Spleen (tissue), 11 donors: ENCODE measurements around the gene FAM20A. TPM values are rescaled to one million over a fixed set of nuclear protein-coding genes. Genes with fewer than 3 reads are reported as not detected.
A peak's percentile ranks its signal among the peaks of the same experiment; 100 is the strongest.

Experiments used
- DNase-seq: peaks from one replicate; pipeline ENCODE4 v3.0.0-alpha.2; 2020
- H3K27ac ChIP-seq, 8 donors: fragments of 200-600 bp; sonication (generic) in 7 of 8; 1 replicate in 4 of 8; 2 replicates in 4 of 8; pipeline versions ENCODE4 v1.5.0 to v1.8.0; 2016 to 2021; ENCODE audit warnings: inconsistent platforms in 4 of 8, mild to moderate bottlenecking in 4 of 8, moderate library complexity in 1 of 8
- H3K27me3 ChIP-seq, 7 donors: fragments of 200-600 bp; sonication (generic) in 6 of 7; replicated peaks in 1 of 7; 1 replicate in 4 of 7; 2 replicates in 3 of 7; pipeline versions ENCODE4 v1.5.0 to v1.8.0; 2016 to 2021; ENCODE audit warnings: inconsistent platforms in 3 of 7, mild to moderate bottlenecking in 1 of 7
- H3K36me3 ChIP-seq, 6 donors: fragments of 200-600 bp; sonication (generic) in 5 of 6; 1 replicate in 4 of 6; 2 replicates in 2 of 6; pipeline versions ENCODE4 v1.5.0 to v1.8.0; 2016 to 2021; ENCODE audit warnings: inconsistent platforms in 2 of 6
- H3K4me1 ChIP-seq, 6 donors: fragments of 200-600 bp; sonication (generic) in 5 of 6; 1 replicate in 3 of 6; 2 replicates in 3 of 6; pipeline versions ENCODE4 v1.5.0 to v1.8.0; 2016 to 2021; ENCODE audit warnings: inconsistent platforms in 3 of 6
- H3K4me3 ChIP-seq, 8 donors: fragments of 200-600 bp; sonication (generic) in 7 of 8; 1 replicate in 4 of 8; 2 replicates in 4 of 8; pipeline versions ENCODE4 v1.5.0 to v1.8.0; 2016 to 2021; ENCODE audit warnings: inconsistent platforms in 4 of 8, mild to moderate bottlenecking in 4 of 8, moderate library complexity in 2 of 8
- H3K9me3 ChIP-seq, 8 donors: fragments of 200-600 bp; sonication (generic) in 7 of 8; 1 replicate in 4 of 8; 2 replicates in 4 of 8; pipeline versions ENCODE4 v1.5.0 to v1.8.0; 2016 to 2021; ENCODE audit warnings: inconsistent platforms in 4 of 8
- POLR2A ChIP-seq, 3 donors: fragments of 450-650 bp; IDR thresholded peaks; one replicate each; pipeline ENCODE4 v1.5.1; 2017; ENCODE audit warnings: antibody characterized with exemption in 3 of 3, mild to moderate bottlenecking in 1 of 3
- POLR2AphosphoS5 ChIP-seq, 3 donors: sonication (generic); formaldehyde crosslinking; IDR thresholded peaks; one replicate each; pipeline ENCODE4 v1.5.1; 2017; ENCODE audit warnings: antibody characterized with exemption in 3 of 3
- WGBS, 5 donors: extraction: QIAGEN DNeasy Blood & Tissue Kit in 3 of 5; methylation state at CpG; one replicate each; pipeline versions ENCODE4 v1.1.5 to v1.1.7; 2013 to 2018; 5-methylcytosine and 5-hydroxymethylcytosine counted together
- intact Hi-C: fragments of 100-400 bp; cut with DNase I; formaldehyde crosslinking; loops from one replicate; pipeline ENCODE4 v1.15.0; 2023; ENCODE audit warnings: low total_unique reads
- polyA plus RNA-seq, 3 donors: library from polyadenylated mRNA; stranded (reverse); fragments of 200-250 nt; gene quantifications; one replicate each; pipeline ENCODE4 v1.2.1, GENCODE V29; 2013
- total RNA-seq, 7 donors: library from RNA; depleted of rRNA in 3 of 7; stranded (reverse); fragments of >200 nt in 3 of 7; fragmentation: NEBNext Ultra II Directional in 4 of 7; extraction: Animal tissue kit (Norgen Biotek cat#: 25700) in 4 of 7; gene quantifications; one replicate each; pipeline versions ENCODE4 v1.1.0 to v1.2.1, GENCODE V29; 2016 to 2021
- TF ChIP-seq, protein P1 (sequence below), 11 experiments: fragments of 200-600 bp in 7 of 11; fragments of 450-650 bp in 4 of 11; sonication (generic) in 4 of 11; IDR thresholded peaks in 8 of 11; conservative IDR thresholded peaks in 3 of 11; 1 replicate in 7 of 11; 2 replicates in 4 of 11; pipeline versions ENCODE4 v1.4.0 to v1.8.0; 2016 to 2021; ENCODE audit warnings: antibody characterized with exemption in 11 of 11, inconsistent platforms in 4 of 11, mild to moderate bottlenecking in 1 of 11
- donor health status: healthy with polysubstance abuse.
- donor health status: DM: no; HTN: no; CAD: no; lungs with moderate emphysema.
- donor health status: DM: no; HTN: no; CAD: no.
- donor health status: Bipolar disorder and iron deficiency.
- donor health status: healthy.
- donor health status: DM: no; HTN: no; CAD: no.
- donor health status: DM: yes; HTN: yes; CAD: no.

Gene FAM20A
- total and polyA plus RNA-seq, 10 donors = 5.0 to 58.0 (median 26.1) TPM

DNA sequence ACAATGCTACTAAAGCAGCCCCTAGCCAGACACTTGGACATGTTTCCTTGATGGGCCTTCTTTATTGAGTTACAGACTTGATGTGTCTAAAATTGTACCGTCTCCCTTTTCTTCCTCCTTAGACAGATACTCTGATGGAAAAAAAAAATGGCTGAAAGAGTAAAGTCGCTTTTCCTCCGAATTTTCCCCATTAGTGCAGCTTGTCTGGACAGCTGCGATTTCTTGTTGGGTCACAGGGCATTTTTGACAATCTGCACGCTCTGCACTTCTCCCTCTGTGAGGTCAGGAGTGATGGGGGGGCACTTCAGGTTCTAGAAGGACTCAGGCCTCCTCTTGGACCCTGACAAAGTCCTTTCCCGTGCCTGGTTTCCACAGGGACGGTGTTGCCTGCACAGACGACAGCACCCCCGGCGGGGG, 89.9 kb downstream of the FAM20A start:
- H3K4me3 ChIP-seq = peak overlapping the region; percentile 72 to 92 (median 87)
- intact Hi-C loops = no loop called here
- TF ChIP-seq, protein P1, sequence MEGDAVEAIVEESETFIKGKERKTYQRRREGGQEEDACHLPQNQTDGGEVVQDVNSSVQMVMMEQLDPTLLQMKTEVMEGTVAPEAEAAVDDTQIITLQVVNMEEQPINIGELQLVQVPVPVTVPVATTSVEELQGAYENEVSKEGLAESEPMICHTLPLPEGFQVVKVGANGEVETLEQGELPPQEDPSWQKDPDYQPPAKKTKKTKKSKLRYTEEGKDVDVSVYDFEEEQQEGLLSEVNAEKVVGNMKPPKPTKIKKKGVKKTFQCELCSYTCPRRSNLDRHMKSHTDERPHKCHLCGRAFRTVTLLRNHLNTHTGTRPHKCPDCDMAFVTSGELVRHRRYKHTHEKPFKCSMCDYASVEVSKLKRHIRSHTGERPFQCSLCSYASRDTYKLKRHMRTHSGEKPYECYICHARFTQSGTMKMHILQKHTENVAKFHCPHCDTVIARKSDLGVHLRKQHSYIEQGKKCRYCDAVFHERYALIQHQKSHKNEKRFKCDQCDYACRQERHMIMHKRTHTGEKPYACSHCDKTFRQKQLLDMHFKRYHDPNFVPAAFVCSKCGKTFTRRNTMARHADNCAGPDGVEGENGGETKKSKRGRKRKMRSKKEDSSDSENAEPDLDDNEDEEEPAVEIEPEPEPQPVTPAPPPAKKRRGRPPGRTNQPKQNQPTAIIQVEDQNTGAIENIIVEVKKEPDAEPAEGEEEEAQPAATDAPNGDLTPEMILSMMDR (IDR thresholded peaks at IDR 0.05 in 8 of 11, conservative IDR thresholded peaks at IDR 0.05 in 3 of 11) = peak in 1 of 11 experiments; percentile 12
- TF ChIP-seq POLR2A (IDR thresholded peaks at IDR 0.05) (no peak), POLR2AphosphoS5 (IDR thresholded peaks at IDR 0.05) (no peak)
- no peaks in the 10 kb centered on the region for H3K9me3 ChIP-seq
- WGBS, 5 donors = 12 to 22% (median 14%) methylated on average over 7 to 10 of the region's 10 CpGs
- no peaks in the 10 kb centered on the region for H3K27me3 ChIP-seq
- H3K27ac ChIP-seq = peak overlapping the region; percentile 97 to 100 (median 98)
- no peak for DNase-seq
- peaks cover 0 to 16% (median 11%) of the 10 kb centered on the region in 6 donors for H3K36me3 ChIP-seq
- H3K4me1 ChIP-seq = peaks cover 31 to 69% (median 53%) of the 10 kb centered on the region in 6 donors

DNA sequence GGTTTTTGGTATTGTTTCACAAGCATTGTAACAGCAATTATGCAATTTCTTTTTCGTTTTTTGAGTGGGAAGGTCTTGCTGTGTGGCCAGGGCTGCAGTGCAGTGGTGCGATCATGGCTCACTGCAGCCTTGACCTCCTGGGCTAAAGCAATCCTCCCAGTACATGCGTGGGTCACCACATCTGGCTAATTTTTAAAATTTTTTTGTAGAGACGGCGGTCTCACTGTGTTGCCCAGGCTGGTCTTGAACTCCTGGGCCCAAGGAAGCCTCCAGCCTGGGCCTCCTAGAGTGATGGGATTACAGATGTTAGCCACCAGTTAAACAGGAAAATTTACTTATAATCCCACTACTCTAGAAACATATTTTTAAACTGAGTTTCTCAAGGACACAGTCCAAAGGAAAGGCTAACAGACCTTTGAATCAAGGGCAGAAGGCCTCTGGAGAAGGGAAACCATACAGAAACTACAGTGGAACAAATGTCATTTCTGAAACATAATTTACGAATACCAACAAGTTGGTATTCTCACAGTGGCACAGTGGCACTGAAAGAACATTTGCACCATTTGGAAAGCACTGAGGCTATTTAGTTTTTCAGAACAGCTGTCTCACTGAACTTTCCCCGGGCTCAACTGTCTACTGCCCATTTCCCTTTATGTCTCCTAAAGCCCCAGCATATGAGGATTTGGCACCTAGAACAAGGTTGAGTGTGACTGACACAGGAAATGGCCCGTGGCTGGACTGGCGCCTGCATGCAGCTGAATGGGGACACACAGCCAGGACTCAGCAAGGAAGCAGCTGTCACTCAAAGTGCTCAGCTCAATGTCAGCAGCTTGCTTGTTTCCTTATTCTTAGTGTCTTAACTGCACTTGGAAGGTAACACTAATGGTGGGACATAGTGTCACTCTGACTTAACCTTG, 91.8 kb downstream of the FAM20A start:
- Histone ChIP-seq H3K4me1 (peaks cover 19 to 59% (median 39%) of the 10 kb centered on the region in 6 donors), H3K27me3 (no peaks in the 10 kb centered on the region), H3K27ac (peak overlapping the region; percentile 42 to 100 (median 74)), H3K36me3 (no peaks in the 10 kb centered on the region), H3K9me3 (no peaks in the 10 kb centered on the region), H3K4me3 (peak overlapping the region in 1 of 8 donors; percentile 19)
- intact Hi-C loops = no loop called here
- peak; percentile 87 for DNase-seq
- TF ChIP-seq, protein P1 (IDR thresholded peaks at IDR 0.05 in 8 of 11, conservative IDR thresholded peaks at IDR 0.05 in 3 of 11) = no peak
- peak; percentile 11 to 78 (median 72) for TF ChIP-seq POLR2AphosphoS5 (IDR thresholded peaks at IDR 0.05)
- no peak for TF ChIP-seq POLR2A (IDR thresholded peaks at IDR 0.05)
- 32 to 50% (median 42%) methylated on average over 9 of the region's 9 CpGs for WGBS, 5 donors

DNA sequence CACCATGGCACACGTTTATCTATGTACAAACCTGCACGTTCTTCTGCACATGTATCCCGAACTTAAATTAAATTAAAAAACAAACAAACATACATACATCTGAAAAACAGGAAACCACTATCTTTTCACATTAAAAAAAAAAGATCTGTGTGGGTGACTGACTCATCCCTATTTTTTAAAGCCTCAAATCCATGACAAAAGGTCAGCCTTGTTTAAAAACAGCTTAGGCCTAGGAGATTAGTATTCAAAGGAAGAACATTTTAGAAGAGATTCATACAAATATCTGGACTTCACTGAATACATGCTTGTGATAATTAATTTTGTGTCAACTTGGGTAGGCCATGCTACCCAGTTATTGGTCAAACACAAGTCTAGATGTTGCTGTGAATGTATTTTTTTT, 93.6 kb downstream of the FAM20A start:
- Histone ChIP-seq H3K27ac (no peak overlapping the region), H3K36me3 (no peaks in the 10 kb centered on the region), H3K9me3 (no peaks in the 10 kb centered on the region), H3K27me3 (no peaks in the 10 kb centered on the region), H3K4me1 (peaks cover 10 to 45% (median 27%) of the 10 kb centered on the region in 6 donors), H3K4me3 (no peak overlapping the region)
- intact Hi-C loops = no loop called here
- no peak for TF ChIP-seq POLR2A (IDR thresholded peaks at IDR 0.05)
- TF ChIP-seq, protein P1 (IDR thresholded peaks at IDR 0.05 in 8 of 11, conservative IDR thresholded peaks at IDR 0.05 in 3 of 11) = no peak
- TF ChIP-seq POLR2AphosphoS5 (IDR thresholded peaks at IDR 0.05) = no peak
- 77 to 92% (median 84%) methylated on average over 3 of the region's 3 CpGs for WGBS, 5 donors
- DNase-seq = no peak

DNA sequence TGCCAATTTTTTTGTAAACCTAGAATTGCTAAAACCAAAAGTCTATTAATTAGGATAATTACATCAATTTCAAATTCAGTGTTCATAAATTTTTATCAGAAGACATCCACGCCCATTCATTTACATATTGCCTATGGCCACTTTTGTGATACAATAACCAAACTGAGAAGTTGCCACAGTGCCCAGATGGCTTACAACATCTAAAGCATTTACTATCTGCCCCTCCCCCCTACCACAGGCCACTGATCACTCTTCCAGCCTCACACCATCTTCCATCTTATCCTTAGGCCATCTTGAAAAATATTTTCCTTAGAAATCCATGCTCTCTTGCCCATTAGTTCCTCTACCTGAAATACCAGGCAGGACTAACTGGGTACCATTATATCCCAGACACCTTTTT, 95.2 kb downstream of the FAM20A start:
- Histone ChIP-seq H3K27ac (peak overlapping the region in 1 of 8 donors; percentile 35), H3K9me3 (no peaks in the 10 kb centered on the region), H3K4me3 (no peak overlapping the region), H3K36me3 (no peaks in the 10 kb centered on the region), H3K27me3 (no peaks in the 10 kb centered on the region), H3K4me1 (peaks cover 10 to 38% (median 24%) of the 10 kb centered on the region in 6 donors)
- intact Hi-C loops = no loop called here
- no peak for DNase-seq
- TF ChIP-seq, protein P1 (IDR thresholded peaks at IDR 0.05 in 8 of 11, conservative IDR thresholded peaks at IDR 0.05 in 3 of 11) = no peak
- no peak for TF ChIP-seq POLR2A (IDR thresholded peaks at IDR 0.05)
- TF ChIP-seq POLR2AphosphoS5 (IDR thresholded peaks at IDR 0.05) = no peak
- WGBS, 5 donors = 54 to 85% (median 84%) methylated on average over 1 of the region's 1 CpG
